ENCODE measurements around the gene RBSN.
"Not testable (repeated sequence)": the region's sequence is repeated elsewhere in the genome, so short reads cannot be mapped to it uniquely, and the experiment has no call there.

RBSN gene

DNA sequence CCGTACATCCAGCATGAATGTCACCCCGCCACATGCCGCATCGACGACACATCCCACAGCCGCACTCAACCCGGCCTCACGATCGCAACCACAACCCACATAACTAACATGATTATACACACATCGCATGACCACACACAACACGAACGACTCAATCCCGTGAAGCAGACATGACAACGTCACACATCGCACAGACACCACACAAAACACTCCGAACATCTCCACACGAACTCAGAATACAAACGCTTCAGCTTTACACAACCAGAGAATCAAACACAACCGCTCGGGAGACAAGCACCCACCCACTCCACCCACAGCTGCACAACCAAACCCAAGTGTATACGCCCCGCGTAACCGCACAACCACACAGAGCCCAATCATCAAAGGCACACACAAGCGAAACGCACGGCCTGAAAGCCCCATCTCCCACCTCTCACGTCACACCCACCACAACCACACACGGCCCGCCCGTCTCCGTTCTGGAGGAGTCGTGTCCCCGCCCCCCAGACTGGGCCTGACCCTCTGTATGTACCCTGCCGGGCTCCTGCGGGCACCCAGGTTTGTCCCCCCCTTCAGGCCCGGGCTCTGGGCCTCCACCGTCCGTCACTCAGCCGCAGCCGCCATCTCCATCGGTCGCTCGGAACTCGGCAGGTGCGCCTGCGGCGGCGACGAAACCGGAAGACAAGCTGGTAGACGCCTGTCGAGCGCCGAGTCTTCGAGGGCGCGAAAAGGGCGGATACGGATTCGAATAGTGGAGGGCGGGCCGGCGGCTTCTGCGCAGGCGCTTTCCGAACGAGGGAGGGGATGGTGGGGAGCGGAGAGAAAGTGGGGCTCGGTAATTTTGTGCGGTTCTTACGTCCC, at the start of gene RBSN:
Gene RBSN, minus strand, starts transcription at position 646 of the 861 bp plus-strand sequence. CDS start 3,028 bp downstream, outside the sequence.
- DNase-seq: peak; percentile 94 to 95

DNA sequence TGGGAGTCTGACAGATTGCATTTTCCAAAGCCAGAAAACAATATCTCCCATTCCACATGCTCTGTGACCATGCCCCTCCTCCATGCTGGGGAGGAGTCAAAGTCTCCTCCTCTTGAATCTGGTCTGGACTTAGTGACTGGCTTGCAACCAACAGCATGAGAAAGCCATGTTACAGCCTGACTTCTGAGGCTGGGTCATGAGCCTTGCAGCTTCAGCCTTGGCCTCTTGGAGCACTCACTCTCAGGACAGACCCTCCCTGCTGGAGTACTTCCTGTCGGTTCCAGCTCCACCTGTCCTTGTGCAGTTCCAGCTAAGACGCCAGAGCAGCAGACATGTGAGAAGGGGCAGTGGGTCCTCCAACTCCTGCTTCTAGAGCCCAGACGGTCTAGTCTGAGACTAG, 49.7 kb upstream of the RBSN start:
- DNase-seq: no peak

DNA sequence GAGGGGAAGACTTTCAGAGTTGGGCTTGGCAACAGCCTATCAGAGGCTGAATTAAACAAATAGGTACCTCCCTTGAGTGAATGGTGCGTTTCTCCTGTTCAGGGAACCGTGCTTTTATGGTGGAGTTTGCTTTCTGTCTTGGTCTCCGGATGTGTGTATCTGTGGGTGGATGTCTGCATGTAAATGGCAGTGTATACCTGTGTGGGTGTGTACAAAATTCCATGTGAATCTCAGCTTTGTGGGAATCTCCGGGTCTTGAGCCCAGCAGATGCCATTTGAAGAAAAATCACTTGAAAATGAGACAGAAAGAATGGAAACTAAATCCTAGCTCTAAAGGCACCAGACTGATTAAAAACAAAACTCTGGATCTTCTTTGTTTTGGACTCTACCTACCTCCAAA, 37.9 kb upstream of the RBSN start:
- not testable (repeated sequence) for DNase-seq

DNA sequence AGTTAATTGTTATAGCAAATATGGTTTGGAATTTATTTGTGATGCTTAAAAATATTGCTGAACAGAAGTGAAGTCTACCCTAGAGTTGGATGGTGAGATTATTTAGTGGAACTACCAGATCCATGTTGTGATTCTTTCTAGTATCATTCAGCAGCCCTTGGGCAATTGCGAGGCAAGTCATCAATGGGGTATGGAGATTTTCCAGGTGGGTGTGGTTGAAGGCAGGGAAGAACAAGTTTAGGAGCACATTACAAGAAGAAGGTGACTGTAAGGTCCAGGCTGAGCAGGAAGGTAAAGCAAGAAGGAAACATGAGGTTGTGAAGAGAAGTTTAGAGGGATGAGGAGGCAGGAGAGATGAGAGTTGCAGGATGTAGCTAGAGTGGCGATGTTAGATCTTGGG, 36.0 kb upstream of the RBSN start:
- DNase-seq: not testable (repeated sequence)

DNA sequence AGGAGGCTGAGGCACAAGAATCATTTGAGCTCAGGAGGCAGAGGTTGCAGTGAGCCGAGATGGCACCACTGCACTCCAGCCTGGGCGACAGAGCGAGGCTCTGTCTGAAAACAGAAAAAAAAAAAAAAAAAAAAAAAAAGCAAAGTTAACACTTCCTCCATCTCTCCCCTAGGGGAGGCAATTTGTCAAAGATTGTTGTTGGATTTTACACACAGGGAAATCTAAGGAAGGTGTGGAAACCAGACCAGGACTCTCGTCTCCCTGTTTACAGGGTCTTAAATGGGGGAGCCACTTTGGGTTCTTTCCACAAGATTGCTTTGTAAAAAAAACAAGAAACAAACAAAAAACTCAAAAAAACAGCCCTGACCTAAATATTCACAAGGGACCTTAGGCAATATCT, 29.5 kb upstream of the RBSN start:
- not testable (repeated sequence) for DNase-seq

DNA sequence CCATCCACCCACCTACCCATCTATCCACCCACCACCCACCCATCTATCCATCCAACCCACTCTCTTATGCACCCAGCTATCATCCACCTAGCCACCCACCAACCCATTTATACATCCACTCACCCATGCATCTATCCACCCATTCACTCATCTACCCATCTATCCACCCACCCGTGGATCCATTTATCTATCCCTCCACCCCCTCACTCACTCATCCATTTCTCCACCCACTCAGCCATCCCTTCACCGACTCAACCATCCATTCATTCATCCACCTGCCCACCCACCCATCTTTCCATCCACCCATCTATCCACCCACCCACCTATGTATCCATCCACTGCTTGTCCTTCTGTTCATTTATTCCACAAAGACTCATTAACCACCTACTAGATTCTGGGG, 28.0 kb upstream of the RBSN start:
- DNase-seq: not testable (repeated sequence)

DNA sequence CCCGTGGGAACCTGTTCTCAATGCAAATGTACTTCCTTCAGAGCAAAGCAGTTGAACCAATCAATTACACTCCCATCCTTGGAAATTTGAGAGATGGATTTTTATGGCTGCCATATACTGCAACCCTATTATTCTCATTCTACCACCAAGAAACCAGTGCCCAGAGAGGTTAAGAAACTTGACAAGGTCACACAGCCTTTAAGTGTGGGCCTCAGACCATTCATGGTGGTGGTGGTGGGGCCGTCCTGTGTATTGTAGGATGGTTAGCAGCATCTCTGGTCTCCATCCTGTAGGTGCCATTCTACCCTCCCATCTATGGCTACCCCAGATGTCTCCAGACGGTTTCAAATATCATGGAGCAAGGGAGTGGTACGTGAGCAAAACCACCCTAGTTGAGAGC, 23.4 kb upstream of the RBSN start:
- no peak for DNase-seq

DNA sequence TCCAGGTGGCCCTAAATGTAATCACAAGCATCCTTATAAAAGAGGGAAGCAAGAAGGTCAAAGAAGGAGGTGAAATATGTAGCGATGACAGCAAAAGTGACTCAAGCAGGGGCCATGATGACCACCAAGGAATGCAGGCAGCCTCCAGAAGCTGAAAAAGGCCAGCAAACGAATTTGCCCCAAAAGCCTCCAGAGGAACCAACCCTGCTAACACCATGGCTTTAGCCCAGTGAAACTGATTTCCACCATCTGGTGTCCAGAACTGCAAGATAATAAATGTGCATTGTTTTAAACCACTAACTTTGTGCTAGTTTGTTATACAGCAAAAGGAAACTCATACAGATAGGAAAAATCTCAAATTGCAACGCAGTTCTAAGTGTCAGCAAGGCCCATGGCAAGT, 23.0 kb upstream of the RBSN start:
- no peak for DNase-seq

DNA sequence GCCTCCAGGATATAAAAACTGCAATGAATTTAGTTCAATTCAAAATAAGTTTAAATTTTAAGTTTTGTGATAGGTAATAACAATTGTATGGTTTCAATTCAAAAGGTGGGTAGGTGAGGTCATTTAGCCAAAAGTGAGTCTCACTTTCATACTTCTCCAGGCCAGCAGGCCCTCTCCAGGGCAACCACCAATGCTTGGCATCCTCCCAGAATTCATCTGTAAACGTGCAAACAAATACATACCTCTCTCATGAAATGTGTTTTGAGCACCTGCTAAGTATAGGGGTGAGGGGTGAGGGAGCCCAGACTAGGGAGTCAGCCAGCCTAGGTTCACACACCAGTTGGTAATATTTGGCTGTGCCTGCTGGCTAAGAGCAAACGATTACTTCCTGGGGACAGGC, 22.0 kb upstream of the RBSN start:
- no peak for DNase-seq

DNA sequence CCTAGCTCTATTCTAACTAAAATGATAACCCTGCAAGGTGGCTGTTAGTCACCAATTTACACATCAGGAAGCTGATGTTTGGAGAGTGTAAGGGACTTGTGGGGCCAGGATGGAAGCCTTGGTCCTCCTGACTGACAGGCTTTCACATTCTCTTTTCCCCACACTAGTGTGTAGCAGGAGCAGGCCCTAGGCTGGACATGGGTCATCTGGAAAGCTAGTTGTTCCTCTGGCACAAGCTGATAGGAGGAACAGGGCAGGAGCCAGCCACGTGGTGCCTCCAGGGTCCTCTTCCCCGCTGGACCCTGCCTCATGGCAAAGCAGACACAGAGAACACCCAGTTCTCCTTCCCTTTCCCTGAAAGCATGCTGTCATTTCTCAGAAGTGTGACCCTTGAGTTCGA, 18.1 kb upstream of the RBSN start:
- no peak for DNase-seq

DNA sequence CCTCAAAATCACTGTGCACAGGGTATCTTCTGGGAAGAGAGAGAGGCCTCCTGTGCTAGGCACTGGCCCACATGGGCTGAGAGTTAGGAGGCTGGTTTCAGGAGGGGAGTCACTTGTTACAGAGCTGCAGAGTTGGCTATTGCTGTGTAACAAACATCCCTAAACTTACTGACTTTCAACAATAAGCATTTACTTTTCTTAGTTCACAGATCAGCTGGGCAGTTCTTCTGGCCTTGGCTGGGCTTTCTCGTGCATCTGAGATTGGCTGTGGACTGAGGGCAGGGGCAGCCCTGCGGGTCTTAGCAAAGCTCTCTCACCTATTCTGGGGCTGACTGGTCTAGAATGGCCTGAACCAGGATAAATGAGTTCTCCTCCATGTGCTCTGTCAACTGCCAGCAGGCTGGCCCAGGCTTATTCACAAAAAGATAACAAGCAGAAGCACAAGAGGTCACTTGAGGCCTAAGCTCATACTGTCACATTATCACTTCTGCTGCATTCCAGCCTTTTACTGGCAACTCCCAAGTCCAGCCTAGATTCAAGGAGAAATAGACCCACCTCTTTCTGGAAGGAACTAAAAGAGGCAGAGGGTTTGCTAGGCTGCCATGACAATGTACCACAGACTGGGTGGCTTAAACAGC, 17.2 kb upstream of the RBSN start:
- no peak for DNase-seq

DNA sequence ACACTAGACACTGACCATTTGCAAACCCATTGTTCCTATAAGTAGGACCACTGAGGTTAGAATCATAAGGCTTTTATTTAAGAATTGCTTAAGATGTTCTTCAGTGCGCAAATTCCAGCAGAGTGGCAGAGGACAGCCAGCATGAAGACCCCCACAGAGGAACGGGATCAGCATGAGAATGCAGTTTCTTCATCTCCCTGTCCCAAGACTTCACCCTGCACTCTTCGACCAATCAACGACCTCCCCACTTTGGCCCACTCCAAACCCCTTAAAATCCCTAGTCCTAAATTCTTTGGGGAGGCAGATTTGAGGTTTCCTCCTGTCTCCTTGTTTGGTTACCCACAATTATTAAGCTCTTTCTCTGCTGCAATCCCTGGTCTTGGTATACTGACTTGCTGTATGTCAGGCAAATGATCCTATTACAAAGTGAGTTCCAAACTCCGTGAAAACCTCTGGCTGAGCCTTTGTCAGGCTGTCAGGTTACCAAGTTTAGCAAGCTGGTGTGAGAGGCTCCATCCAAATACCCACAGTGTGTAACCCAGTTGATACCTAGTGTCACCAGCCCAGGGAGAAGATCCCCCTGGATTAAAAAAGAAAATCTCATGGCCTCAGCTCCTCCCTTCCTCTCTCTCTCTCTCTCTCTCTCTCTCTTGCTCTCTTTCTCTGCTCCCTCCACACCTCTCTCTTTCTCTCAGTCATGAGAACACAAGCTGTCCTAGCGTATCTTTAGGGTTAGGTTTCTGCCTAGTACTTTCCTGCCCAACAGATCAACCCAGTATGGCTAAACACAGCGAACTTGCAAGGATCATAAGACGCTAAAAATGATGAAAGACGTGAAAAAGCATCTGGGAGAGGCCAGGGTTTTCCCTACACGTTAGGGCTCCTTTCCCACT, 15.8 kb upstream of the RBSN start:
- DNase-seq: no peak

DNA sequence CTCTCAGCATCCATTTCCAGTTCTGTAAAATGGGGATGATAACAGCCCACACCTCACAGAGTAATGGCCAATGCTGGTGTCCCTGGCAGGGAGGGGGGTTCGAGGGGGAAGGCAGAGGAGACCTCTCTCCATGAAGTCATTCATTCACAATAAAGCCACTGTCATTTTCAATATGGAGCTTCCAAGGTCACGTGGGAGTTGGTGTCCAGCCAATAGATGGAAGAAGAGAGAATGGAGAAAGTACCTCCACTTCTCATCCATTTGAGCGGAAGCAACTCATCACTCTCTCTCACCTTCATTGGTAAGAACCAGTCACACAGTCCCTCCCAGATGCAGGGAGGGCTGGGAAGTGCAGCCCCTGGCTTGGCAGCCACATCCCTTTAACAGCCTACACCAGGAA, 14.9 kb upstream of the RBSN start:
- DNase-seq: no peak

DNA sequence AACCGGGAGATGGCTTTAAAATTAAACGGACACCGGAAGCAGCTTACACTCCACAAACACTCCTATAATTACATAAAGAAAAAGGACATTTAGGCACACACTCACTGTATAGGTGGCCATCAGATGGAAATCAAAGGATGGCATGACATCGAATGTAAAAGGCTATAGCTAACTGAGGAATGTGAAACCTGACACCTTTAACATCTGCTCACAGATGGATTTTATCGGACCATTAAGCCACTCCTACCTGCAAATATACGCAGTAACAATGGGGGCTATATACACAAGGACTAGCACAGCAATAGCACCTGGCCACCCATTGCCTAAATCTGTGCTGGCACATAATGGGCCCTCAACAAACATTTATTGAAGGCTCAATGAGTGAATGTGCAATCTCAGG, 14.5 kb upstream of the RBSN start:
- no peak for DNase-seq

DNA sequence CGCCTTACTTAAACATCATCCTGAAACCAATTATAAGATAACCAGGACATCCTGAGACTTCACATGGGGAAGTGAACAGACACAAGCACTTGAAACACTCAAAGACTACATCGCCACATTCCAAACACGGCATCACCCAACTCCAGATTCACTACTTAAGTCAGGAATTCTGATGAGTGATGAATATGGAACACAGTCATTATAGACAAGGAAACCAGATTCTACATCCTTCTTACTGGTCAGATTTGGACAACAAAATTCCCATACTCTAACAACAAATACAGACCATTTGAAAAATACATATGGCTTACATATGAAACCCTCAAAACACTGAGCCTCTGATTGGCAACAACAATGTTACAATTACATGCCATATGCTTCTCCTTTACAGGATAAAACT, 13.1 kb upstream of the RBSN start:
- DNase-seq: no peak

DNA sequence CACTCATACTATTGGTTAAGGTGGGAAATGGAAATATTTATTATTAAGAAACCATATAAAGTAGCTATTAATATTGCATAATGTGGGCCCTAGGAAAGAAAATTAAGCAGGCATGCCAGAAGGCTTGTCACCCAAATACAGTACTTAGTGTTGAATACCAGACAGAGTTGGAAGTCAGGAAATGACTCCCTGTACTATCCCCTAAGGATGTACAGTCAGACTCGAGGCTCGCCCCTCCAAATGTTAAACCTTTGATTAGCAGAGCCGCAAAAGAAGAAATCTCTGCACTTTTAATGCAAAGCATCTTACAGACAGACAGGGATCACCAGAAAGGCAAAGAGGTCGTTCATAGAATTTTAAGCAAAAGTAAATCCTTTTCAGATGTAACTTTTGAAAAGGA, 11.3 kb upstream of the RBSN start:
- DNase-seq: no peak

DNA sequence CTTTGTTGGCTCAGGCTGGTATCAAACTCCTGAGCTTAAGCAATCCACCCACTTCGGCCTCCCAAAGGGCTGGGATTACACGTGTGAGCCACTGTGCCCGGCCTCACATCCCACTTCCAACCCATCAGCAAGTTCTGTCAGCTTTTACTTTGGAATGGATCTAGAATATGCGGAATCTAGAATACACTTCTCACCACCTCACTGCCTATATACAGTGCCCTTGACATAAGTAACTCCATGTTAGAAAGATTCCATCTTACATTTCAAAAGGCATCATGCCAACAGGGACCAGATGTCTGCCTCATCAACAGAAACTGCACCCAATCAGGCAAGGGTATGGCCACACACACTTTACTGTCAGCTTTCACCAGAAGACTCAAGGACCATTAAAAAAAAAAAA, 9.9 kb upstream of the RBSN start:
- no peak for DNase-seq

DNA sequence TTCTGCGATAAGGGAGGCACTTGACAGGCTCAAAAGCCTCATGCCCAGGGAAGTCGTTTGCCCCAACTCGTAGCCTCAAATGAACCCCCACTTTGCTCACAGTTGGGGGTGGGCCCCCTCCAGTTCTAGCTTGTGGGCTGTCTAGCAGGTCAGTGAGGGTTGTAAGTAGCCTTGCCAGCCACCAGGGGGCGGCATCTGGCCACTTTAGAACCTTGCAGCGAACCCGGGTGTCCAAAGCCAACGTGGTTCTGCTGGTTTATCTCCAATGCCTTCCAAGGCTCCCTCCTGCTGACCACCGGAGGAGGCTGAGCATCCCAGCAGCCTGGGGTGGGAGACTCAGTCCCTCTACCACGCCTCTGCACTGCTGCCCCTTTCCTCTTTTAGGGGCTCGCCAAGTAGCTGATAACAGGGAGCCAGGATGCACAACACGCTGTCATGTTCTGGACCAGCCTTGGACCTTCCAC, 9.2 kb upstream of the RBSN start:
- DNase-seq: peak; percentile 43 to 57

DNA sequence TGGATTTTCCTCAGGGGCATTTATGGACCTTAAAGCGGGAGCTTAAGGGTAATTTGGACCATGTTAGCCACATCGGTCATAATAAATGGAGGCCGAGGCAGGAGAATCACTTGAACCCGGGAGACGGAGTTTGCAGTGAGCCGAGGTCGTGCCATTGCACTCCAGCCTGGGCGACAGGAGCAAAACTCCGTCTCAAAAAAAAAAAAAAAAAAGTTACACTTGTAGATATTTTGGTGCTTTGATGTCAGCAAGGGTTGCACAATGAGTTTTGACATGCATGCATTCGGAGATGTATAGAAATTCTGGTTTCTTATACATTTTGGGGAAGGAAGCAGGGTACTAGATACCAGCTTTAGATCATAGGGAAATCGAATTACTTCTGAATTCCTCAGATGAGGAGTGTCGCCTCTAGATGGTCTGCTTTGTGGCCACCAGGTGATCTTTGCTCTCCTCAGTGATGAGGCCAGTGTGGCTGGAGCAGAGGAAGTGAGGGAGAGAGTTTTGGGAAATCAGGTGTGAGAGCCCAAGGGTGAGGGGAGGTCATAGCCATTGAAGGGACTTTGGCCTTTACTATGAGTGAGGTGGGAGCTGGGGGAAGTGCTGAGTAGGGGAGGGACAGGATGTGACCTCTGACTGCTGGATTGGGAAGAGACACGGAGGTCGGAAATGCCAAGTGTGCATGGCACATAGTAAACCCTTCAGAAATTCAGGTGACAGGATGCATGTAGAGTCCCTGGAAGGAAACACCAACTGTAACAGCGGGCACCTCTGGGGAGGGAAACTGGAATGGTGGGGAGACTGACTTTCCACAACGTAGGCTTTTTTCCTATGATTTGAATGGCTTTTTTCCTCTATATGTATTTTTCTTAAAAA, 8.4 kb upstream of the RBSN start:
- DNase-seq: no peak

DNA sequence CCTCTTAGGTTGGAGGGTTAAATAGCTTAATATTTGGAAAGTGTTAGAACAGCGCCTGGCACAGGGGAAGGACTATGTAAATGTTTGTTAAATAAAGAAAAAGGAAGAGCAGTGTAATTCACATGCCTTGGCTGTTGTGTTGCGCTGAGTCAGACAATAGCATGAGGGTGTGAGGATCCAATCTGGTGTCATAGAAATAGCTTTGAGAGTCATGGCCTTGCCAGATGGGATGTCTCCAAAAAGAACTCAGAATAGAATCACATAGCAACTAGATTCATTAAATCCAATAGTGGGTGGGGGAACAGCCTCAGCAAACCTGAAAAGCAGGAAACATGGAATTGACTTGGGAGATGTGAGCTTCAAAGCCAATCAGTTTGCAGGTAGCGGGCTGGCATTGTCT, 3.9 kb upstream of the RBSN start:
- DNase-seq: no peak

DNA sequence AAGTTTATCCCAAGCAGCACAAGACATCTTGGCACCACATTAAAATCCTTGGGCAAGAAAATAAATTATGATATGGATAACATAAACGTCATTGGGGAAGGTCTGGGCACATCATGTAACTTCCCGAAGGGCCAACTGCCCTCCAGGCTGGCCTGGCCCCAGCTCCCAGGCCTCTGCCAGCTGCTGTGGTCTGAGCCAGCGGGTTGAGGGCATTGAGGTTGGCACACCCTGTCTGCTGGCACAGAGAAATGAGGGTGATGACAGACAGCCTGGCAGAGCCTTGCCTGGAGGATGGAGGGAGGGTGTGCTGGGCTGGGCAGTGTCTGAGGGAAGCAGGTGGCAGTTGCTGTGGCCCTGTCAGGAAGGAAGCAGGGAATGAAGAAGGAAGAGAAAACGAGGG, 3.3 kb upstream of the RBSN start:
- no peak for DNase-seq

DNA sequence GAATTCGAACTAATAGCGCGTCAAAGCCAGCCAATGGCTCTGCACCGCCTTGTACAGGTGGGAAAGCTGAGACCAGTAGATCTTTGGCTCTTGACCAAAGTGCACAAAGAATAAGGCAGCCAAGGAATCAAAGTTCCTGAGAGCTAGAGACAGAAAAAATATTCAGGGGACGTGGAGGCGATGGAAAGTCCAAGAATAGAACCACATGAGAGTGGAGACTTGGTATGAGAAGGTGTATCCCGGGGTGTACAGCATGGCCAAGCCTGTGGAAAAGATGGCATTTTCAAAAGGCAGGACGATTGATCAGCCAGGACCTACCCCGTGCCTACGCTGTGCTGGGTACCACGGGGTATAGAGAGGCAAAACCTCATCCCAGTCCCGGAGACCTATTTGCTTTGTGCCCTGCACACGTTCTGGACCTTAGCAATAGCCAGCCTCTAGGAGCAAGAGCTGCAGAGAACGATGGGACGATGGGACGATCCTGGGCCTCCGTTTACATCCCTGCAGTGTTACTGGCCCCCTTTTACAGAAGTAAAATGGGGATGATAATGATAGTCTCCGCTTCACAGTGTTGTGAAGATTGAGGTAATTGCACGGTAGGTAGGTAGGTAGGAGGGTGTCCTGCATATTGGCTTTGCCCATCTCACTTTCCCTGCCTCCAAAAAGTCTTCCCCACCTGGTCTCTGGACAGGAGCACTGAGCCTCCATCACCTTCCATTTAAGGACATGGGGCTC, 583 bp upstream of the RBSN start:
- DNase-seq: no peak
